Naive B cell (primary cell): ENCODE results near the gene LRPPRC. TPM values are rescaled to one million over a fixed set of nuclear protein-coding genes. Genes with fewer than 3 reads are reported as not detected.
"Not testable (repeated sequence)": the region's sequence is repeated elsewhere in the genome, so short reads cannot be mapped to it uniquely, and the experiment has no call there.

Source experiments
- ATAC-seq, 2 donors: fragments of 150-1000 bp; cut with Tn5 transposase; 2 replicates each; pipeline ENCODE4 v1.10.0; 2021; ENCODE audit warnings: low read depth in 2 of 2, mild to moderate bottlenecking in 2 of 2, moderate library complexity in 2 of 2
- DNase-seq: peaks from one replicate; pipeline ENCODE4 v3.0.0; 2022
- H3K27ac Mint-ChIP-seq, 6 donors: one replicate each; pipeline ENCODE4 v1.8.0; 2020 to 2022; ENCODE audit warnings: mild to moderate bottlenecking in 6 of 6, mixed read lengths in 6 of 6, moderate library complexity in 5 of 6, inconsistent platforms in 2 of 6
- H3K27me3 Mint-ChIP-seq, 3 donors: one replicate each; pipeline ENCODE4 v1.8.0; 2021 to 2022; ENCODE audit warnings: mixed read lengths in 3 of 3, mild to moderate bottlenecking in 1 of 3
- H3K36me3 Mint-ChIP-seq, 2 donors: one replicate each; pipeline ENCODE4 v1.8.0; 2020 to 2022; ENCODE audit warnings: mixed read lengths in 2 of 2, inconsistent platforms in 1 of 2, mild to moderate bottlenecking in 1 of 2
- H3K4me1 Mint-ChIP-seq, 3 donors: one replicate each; pipeline ENCODE4 v1.8.0; 2020 to 2022; ENCODE audit warnings: mixed read lengths in 3 of 3, inconsistent platforms in 1 of 3, mild to moderate bottlenecking in 1 of 3, moderate library complexity in 1 of 3
- H3K4me3 Mint-ChIP-seq, 8 donors: one replicate each; pipeline ENCODE4 v1.8.0; 2020 to 2022; ENCODE audit warnings: mild to moderate bottlenecking in 8 of 8, mixed read lengths in 8 of 8, moderate library complexity in 8 of 8, inconsistent platforms in 2 of 8
- H3K9me3 Mint-ChIP-seq, 7 donors: one replicate each; pipeline ENCODE4 v1.8.0; 2020 to 2022; ENCODE audit warnings: mixed read lengths in 7 of 7, mild to moderate bottlenecking in 5 of 7, inconsistent platforms in 2 of 7, moderate library complexity in 1 of 7
- polyA plus RNA-seq, 6 donors: library from polyadenylated mRNA; unstranded; fragments of 300-500 nt; fragmentation: Illumina TruSeq; gene quantifications; one replicate each; pipeline ENCODE4 v1.2.3, GENCODE V29; 2021; ENCODE audit warnings: low read depth in 6 of 6

The LRPPRC gene
- polyA plus RNA-seq: 10 to 100 TPM; 32.2 to 49.4 (median 45.5) TPM

DNA sequence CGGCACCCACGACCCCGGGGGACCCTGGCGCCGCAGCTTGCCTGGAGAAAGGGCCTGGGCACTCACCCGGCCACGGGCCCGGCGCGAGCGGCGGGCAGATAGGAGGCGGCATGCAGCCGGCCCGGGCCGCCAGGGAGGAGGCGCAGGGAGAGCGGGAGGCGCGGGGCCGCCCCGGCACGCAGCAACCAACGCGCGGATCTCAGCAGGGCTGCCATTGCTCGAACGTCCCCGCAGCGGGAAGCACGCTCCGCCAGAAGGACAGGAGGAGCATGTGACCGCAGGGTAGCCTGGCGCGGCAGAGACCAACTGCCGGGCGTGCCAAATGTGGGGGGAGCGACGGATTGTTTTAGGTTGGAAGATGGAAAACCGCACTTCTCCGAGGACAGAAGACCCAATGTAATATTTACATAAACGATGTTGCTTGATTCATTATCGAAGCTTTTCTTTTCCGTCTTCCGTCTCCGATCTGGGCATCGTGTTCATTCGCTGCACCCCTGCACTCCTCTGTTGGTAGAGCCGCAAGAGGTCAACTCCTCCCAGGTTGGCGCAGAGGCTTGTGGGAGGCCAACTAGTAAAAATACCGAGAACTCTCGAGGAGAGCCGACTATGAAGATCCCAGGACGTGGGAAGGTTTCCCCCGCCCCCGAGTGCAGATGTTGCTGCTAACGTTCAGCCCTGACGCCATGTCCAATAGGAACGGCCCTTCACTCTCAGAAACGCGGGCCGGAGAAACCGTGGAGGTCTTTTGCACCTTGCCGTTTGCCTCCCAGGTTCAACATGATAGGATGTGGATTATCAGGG, at the start of gene LRPPRC:
LRPPRC (minus strand) TSS at position 257 of the 801 bp plus-strand sequence; CDS start at position 215, 42 bp downstream.
- Mint-ChIP-seq H3K4me1 (peaks cover 43 to 59% (median 54%) of the 10 kb centered on the region in 3 donors), H3K27ac (peak within 1 kb of the TSS; percentile 95 to 100 (median 99)), H3K27me3 (peaks cover 0 to 12% (median 0%) of the 10 kb centered on the region in 3 donors), H3K36me3 (peaks cover 5 to 17% of the 10 kb centered on the region in 2 donors), H3K4me3 (peak within 1 kb of the TSS; percentile 82 to 98 (median 94)), H3K9me3 (peaks cover 0 to 3% (median 0%) of the 10 kb centered on the region in 7 donors)
- peak; percentile 90 to 92 for ATAC-seq
- peak; percentile 88 for DNase-seq

DNA sequence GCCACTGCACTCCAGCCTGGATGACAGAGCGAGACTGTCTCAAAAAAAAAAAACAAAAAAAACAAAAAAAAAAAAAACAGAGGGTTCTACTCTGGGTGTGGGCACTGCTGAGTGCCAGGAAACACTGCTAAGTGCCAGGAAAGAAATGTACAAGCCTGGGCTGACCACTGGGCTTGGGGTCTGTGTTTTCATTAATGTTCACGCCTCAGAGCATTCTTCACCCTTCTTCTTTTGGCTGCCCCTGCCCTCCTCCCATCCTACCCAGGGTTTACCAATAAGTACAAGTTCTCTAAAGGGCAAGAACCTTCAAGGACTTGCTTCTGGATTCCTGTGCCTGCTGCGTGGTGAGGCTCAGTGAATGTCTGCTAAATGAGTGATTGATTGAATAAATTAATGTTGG, 49.3 kb upstream of the LRPPRC start:
- H3K4me3 Mint-ChIP-seq: no peak overlapping the region
- DNase-seq: no peak
- no peaks in the 10 kb centered on the region for H3K9me3 Mint-ChIP-seq
- H3K4me1 Mint-ChIP-seq: peaks cover 0 to 8% (median 5%) of the 10 kb centered on the region in 3 donors
- ATAC-seq: no peak
- H3K27ac Mint-ChIP-seq: peak overlapping the region in 1 of 6 donors; percentile 13
- H3K27me3 Mint-ChIP-seq: peaks cover 4 to 19% (median 6%) of the 10 kb centered on the region in 3 donors
- H3K36me3 Mint-ChIP-seq: no peaks in the 10 kb centered on the region

DNA sequence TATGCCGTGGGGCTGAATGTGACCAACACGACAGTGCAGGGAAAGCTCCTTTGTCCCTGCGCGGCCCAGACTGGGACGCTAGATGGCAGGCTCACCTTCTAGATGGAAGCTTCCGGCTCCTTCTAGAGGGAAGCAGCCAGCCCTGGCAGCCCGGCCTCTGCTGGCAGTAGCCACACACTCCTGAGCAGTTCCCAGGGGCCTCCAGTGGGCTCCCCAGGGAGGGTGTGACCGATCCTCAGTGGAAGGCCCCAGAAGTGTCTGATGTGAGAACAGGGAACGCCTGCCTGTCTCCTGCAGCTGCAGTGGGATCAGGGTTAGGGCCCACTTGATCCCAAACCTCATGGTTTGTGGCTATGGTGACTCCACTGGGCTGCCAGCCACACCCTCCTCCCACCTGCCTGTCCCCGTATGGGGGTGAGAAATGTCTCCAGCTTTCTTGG, 48.5 kb upstream of the LRPPRC start:
- Mint-ChIP-seq H3K27ac (no peak overlapping the region), H3K4me1 (peaks cover 0 to 8% (median 5%) of the 10 kb centered on the region in 3 donors), H3K27me3 (peaks cover 4 to 17% (median 6%) of the 10 kb centered on the region in 3 donors), H3K36me3 (no peaks in the 10 kb centered on the region), H3K4me3 (no peak overlapping the region), H3K9me3 (no peaks in the 10 kb centered on the region)
- peak; percentile 62 for DNase-seq
- peak; percentile 99 to 100 for ATAC-seq

DNA sequence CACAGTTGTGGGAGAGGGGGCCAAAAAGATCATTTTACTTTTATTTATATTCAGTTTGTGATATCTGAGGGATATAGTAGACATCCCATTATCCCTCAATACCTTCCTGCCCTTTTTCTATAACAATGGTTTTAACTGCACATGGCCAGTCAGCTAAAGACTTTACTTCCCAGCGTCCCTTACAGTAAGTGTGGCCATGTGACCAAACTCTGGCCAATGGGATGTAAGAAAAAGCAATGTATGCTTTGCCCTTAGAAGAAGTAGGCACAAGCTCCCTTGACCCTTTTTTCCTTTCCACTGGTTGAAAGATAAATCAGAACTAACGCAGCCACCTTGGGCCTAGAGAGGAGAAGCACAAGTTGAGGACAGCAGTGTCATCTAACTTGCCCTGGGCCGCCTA, 44.6 kb upstream of the LRPPRC start:
- H3K27me3 Mint-ChIP-seq: peaks cover 0 to 4% (median 0%) of the 10 kb centered on the region in 3 donors
- H3K36me3 Mint-ChIP-seq: no peaks in the 10 kb centered on the region
- no peak overlapping the region for H3K4me3 Mint-ChIP-seq
- H3K4me1 Mint-ChIP-seq: peaks cover 0 to 8% (median 5%) of the 10 kb centered on the region in 3 donors
- H3K9me3 Mint-ChIP-seq: no peaks in the 10 kb centered on the region
- DNase-seq (no peak), ATAC-seq (no peak)
- H3K27ac Mint-ChIP-seq: no peak overlapping the region

DNA sequence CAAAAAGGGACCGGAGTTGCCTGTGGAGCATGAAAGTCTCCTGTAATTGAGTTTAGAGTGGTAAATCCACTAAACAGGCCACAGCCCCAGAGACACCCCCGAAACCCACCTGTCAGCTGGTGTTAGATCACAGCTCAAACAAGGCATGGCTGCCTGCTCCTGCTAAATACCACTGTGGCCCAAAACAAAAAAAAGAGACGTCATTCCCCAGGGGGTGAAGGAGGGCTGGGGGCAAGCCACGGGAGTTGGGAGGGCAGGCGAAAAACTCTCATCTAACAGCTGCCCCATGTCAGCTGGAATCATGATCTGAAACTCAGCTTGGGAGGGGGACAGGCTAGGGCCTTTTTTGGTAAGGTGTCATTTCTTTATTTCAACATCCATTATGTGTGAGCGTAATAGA, 42.5 kb upstream of the LRPPRC start:
- Mint-ChIP-seq H3K4me3 (peak overlapping the region in 2 of 8 donors; percentile 41 to 42), H3K36me3 (no peaks in the 10 kb centered on the region), H3K27ac (peak overlapping the region in 1 of 6 donors; percentile 33), H3K9me3 (no peaks in the 10 kb centered on the region), H3K27me3 (peaks cover 0 to 6% (median under 1%) of the 10 kb centered on the region in 3 donors), H3K4me1 (no peaks in the 10 kb centered on the region)
- ATAC-seq (no peak), DNase-seq (no peak)

DNA sequence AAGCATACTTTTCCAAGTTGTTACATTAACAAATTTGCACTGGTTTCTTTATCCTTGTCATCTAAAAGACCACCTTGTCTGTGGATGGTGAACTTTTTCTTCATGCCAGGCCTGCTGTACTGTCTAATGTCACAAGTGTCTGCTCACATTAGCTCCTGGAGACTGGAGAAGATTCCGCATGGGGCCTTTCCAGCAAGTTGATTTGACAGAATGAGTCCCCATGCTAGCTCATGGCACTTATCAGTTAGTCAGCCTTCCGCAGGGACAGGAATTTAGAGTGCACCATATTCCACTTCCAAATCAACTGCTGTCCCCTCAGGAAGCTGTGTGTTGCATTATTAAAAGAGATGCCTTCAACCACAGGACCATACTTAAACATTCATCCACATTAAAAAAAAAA, 41.4 kb upstream of the LRPPRC start:
- ATAC-seq (no peak), DNase-seq (no peak)
- Mint-ChIP-seq H3K27me3 (peaks cover 10 to 12% (median 11%) of the 10 kb centered on the region in 3 donors), H3K27ac (no peak overlapping the region), H3K36me3 (no peaks in the 10 kb centered on the region), H3K4me3 (no peak overlapping the region), H3K9me3 (no peaks in the 10 kb centered on the region), H3K4me1 (no peaks in the 10 kb centered on the region)

DNA sequence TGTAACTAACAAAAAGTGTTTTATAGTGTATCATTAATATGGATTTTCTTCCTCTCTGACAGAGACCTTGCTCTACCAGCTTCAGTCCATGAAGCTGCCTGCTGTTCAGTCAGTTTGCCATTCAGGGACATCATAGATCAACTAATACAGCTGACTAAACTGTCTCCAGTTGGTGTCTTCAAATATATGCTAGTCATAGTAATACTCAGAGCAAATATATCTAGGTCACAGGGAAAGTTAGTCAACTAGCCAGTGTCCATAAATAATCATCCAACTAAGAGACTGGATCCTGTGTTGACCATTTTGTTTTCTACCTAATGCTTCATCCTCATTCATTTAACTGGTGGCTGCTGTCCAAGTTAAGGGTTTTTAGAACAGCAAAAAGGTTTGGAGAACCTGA, 38.2 kb upstream of the LRPPRC start:
- peaks cover 12 to 26% (median 19%) of the 10 kb centered on the region in 3 donors for H3K27me3 Mint-ChIP-seq
- no peaks in the 10 kb centered on the region for H3K4me1 Mint-ChIP-seq
- ATAC-seq (no peak), DNase-seq (no peak)
- no peaks in the 10 kb centered on the region for H3K36me3 Mint-ChIP-seq
- no peaks in the 10 kb centered on the region for H3K9me3 Mint-ChIP-seq
- no peak overlapping the region for H3K27ac Mint-ChIP-seq
- H3K4me3 Mint-ChIP-seq: no peak overlapping the region

DNA sequence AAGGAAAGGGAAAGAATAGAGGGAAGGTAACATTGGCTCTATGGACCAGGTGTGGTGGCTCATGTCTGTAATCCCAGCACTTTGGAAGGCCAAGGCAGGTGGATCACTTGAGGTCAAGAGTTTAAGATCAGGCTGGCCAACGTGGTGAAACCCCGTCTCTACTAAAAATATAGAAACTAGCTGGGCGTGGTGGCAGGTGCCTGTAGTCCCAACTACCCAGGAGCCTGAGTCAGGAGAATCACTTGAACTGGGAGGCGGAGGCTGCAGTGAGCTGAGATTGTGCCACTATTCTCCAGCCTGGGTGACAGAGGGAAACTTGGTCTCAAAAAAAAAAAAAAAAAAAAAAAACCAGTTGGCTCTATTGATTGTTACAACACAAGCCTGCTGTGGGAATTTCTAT, 31.3 kb upstream of the LRPPRC start:
- H3K4me1 Mint-ChIP-seq, H3K36me3 Mint-ChIP-seq, H3K9me3 Mint-ChIP-seq, H3K4me3 Mint-ChIP-seq, DNase-seq, H3K27ac Mint-ChIP-seq, ATAC-seq: not testable (repeated sequence)
- H3K27me3 Mint-ChIP-seq: peaks cover 9 to 29% (median 16%) of the 10 kb centered on the region in 3 donors

DNA sequence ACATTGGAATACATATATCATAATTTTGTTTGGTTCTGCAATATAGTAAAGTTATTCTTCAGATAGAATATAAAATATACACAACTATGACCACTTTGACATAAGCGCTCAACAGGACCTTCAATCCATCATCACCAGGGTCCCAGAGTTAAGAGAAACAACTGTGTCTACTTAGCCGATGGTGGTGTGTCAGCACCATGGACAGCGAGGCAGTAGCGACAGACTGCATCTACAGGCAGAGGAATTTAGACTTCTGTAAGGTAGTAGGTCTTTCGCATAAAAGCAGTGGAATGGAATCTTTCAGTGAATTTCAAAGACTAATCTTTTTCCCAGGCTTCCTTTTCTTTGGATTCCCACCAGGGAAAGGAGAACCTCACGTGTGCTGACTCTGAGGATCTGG, 20.5 kb upstream of the LRPPRC start:
- DNase-seq (no peak), ATAC-seq (no peak)
- peaks cover 0 to 4% (median 0%) of the 10 kb centered on the region in 7 donors for H3K9me3 Mint-ChIP-seq
- H3K27me3 Mint-ChIP-seq: peaks cover 29 to 31% (median 30%) of the 10 kb centered on the region in 3 donors
- no peaks in the 10 kb centered on the region for H3K4me1 Mint-ChIP-seq
- no peak overlapping the region for H3K27ac Mint-ChIP-seq
- no peak overlapping the region for H3K4me3 Mint-ChIP-seq
- peaks cover 4 to 15% of the 10 kb centered on the region in 2 donors for H3K36me3 Mint-ChIP-seq

DNA sequence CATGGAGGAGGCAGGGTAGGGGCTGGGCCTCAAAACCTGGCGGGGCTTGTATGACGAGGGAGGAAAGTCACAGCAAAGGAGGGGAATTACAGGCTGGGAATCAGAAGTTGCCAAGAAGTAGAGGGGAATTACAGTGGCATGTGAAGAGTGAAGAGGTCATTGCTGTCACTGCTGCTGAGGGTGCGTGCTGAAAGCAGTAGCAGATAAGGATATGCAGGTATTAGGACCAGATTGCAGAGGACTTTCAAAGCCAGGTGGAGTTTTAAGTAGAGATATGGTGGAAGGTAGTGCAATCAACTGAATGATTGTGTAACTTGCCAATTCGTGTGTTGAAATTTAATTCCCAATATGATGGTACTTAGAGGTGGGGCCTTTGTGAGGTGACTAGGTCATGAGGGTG, 19.4 kb upstream of the LRPPRC start:
- Mint-ChIP-seq H3K9me3 (peaks cover 0 to 4% (median 0%) of the 10 kb centered on the region in 7 donors), H3K27ac (no peak overlapping the region), H3K36me3 (peaks cover 4 to 15% of the 10 kb centered on the region in 2 donors), H3K27me3 (peaks cover 29 to 31% (median 31%) of the 10 kb centered on the region in 3 donors), H3K4me1 (no peaks in the 10 kb centered on the region), H3K4me3 (no peak overlapping the region)
- DNase-seq: no peak
- ATAC-seq: no peak

DNA sequence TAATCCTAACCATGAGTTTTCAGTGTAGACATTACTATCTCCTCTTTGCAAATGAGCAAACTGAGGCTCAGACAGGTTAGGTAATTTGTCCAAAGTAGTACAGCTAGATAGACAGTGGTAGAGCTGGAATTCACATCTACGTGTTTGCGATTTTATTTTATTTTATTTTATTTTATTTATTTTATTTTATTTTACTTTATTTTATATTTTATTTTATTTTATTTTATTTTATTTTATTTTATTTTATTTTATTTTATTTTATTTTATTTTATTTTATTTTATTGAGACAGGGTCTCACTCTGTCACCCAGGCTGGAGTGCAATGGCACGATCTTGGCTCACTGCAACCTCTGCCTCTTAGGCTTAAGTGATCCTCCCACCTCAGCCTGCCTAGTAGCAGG, 17.4 kb upstream of the LRPPRC start:
- ATAC-seq: not testable (repeated sequence)

DNA sequence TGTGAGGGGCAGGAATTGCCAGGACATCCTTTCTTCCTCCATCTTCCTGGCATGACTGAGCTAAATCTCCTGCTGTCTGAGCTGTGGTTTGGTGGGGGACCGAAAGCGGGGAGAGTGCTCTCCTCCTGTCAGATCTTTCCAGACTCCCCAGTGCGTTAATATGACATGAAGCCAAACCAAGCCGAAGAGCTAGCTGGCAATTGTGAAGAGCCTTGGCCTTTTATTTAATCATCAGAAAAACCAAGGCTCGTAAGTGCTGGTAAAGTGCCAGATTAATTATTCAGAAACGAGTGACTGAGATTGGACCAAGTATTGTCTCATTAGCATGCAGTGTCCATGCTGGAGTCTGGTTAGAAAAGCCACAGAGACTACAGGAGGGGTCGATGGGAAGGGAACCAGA, 14.5 kb upstream of the LRPPRC start:
- H3K4me1 Mint-ChIP-seq: peaks cover 6 to 9% (median 7%) of the 10 kb centered on the region in 3 donors
- peaks cover 18 to 29% (median 28%) of the 10 kb centered on the region in 3 donors for H3K27me3 Mint-ChIP-seq
- ATAC-seq (no peak), DNase-seq (no peak)
- H3K36me3 Mint-ChIP-seq: peaks cover 4 to 14% of the 10 kb centered on the region in 2 donors
- H3K27ac Mint-ChIP-seq: no peak overlapping the region
- H3K9me3 Mint-ChIP-seq: peaks cover 0 to 4% (median 0%) of the 10 kb centered on the region in 7 donors
- no peak overlapping the region for H3K4me3 Mint-ChIP-seq

More for the DNA sequence above, 17.4 kb upstream of the LRPPRC start:
- H3K27me3 Mint-ChIP-seq: peaks cover 29 to 31% (median 31%) of the 10 kb centered on the region in 3 donors
- not testable (repeated sequence) for H3K4me3 Mint-ChIP-seq, DNase-seq, H3K9me3 Mint-ChIP-seq, H3K4me1 Mint-ChIP-seq
- H3K36me3 Mint-ChIP-seq: peaks cover 4 to 15% of the 10 kb centered on the region in 2 donors
- H3K27ac Mint-ChIP-seq: peak overlapping the region in 1 of 6 donors; percentile 62

DNA sequence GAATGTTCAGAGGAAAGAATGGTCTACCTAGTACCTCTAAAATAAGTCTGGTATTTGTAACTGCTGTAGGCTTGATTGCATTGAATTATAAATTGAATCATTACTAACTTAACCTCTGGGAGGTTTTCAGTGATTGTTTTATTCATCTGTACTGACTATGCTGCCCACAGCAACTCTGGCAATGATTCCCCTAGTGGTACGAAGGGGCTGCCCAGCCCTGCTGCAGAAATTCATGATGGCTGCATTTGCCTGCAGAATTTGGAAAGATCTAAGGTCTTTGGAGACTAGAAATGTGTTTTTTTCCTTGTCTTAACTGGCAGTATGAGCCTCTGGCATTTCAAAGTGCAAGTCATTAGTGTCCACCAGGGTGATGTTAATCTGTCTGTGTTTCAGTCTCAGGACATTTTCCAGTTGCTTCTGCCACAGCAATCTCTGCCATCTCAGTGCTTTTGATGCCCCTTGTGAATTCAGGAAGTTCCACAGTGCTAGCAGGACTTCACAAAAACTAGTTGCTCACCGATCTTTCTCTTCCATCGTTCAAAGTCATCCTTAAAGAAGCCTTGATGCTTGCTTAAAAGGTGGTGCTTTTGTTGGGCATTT, 13.4 kb upstream of the LRPPRC start:
- H3K27me3 Mint-ChIP-seq: peaks cover 9 to 21% (median 19%) of the 10 kb centered on the region in 3 donors
- H3K27ac Mint-ChIP-seq: no peak overlapping the region
- H3K4me1 Mint-ChIP-seq: peaks cover 16 to 19% (median 18%) of the 10 kb centered on the region in 3 donors
- DNase-seq (no peak), ATAC-seq (no peak)
- H3K4me3 Mint-ChIP-seq: no peak overlapping the region
- H3K9me3 Mint-ChIP-seq: peaks cover 0 to 1% (median 0%) of the 10 kb centered on the region in 7 donors
- H3K36me3 Mint-ChIP-seq: peaks cover 4 to 9% of the 10 kb centered on the region in 2 donors
